ENCODE data around the gene SPATA13.

SPATA13 gene

DNA sequence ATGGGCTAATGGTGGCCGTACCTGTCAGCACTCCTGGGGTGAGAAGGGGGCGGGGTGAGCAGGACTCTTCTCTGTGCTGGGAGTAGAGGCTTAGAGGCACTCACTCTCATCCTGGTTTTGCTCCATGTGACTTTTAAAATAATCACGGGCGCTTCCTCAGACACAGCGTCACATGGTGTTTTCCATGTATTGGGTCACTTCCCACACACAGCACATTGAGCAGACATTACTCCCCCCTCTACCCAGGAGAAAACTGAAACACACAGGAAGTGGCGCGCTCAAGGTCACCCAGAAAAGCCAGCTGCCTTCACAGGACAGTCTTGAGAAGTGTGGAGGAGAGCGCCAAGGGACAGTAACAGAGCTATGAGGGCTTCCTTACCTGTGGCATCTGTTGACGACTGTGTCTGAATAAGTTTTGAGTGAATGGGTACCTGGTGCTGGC is 23.2 kb downstream of the SPATA13 start (continued):
- TF ChIP-seq, protein P1, sequence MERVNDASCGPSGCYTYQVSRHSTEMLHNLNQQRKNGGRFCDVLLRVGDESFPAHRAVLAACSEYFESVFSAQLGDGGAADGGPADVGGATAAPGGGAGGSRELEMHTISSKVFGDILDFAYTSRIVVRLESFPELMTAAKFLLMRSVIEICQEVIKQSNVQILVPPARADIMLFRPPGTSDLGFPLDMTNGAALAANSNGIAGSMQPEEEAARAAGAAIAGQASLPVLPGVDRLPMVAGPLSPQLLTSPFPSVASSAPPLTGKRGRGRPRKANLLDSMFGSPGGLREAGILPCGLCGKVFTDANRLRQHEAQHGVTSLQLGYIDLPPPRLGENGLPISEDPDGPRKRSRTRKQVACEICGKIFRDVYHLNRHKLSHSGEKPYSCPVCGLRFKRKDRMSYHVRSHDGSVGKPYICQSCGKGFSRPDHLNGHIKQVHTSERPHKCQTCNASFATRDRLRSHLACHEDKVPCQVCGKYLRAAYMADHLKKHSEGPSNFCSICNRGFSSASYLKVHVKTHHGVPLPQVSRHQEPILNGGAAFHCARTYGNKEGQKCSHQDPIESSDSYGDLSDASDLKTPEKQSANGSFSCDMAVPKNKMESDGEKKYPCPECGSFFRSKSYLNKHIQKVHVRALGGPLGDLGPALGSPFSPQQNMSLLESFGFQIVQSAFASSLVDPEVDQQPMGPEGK (tag by site-specific recombination; IDR thresholded peaks at IDR 0.05): no peak
- TF ChIP-seq ZNF221 (tag by site-specific recombination; IDR thresholded peaks at IDR 0.05; ENCODE audit: borderline replicate concordance) (no peak), ZNF548 (tag by site-specific recombination; IDR thresholded peaks at IDR 0.05) (no peak), ZFHX2 (tag by site-specific recombination; conservative IDR thresholded peaks at IDR 0.05) (no peak), ZNF837 (tag by site-specific recombination; IDR thresholded peaks at IDR 0.05) (no peak)

GRCh38 chr13:24184265-24184841 is 23.8 kb downstream of the SPATA13 start:
- Histone ChIP-seq H3K36me3 (ENCODE audit: control insufficient read depth in 2 of 2, insufficient read depth in 1 of 2, low read length in 2 of 2) (no peaks in the 10 kb centered on the region), H3K27ac (ENCODE audit: extremely low read depth, low read depth, low read length) (no peak overlapping the region), H3K9me3 (ENCODE audit: control insufficient read depth, insufficient read depth, low read depth, low read length) (no peaks in the 10 kb centered on the region), H3K4me1 (ENCODE audit: control insufficient read depth, insufficient read depth, low read length) (no peaks in the 10 kb centered on the region), H3K4me3 (ENCODE audit: low read depth, low read length) (no peak overlapping the region)
- CTCF ChIA-PET: no interaction called here
- POLR2A ChIA-PET: no interaction called here
- TF ChIP-seq ZIC2 (tag by site-specific recombination; IDR thresholded peaks at IDR 0.05) (no peak), ZNF560 (tag by site-specific recombination; IDR thresholded peaks at IDR 0.05; ENCODE audit: borderline replicate concordance) (no peak), PRDM1 (tag by site-specific recombination; IDR thresholded peaks at IDR 0.05) (no peak), ZNF701 (tag by site-specific recombination; IDR thresholded peaks at IDR 0.05) (no peak), ZNF350 (tag by site-specific recombination; IDR thresholded peaks at IDR 0.05) (no peak), ZNF596 (tag by site-specific recombination; IDR thresholded peaks at IDR 0.05) (no peak), PBX3 (CRISPR knock-in tag; IDR thresholded peaks at IDR 0.05) (no peak), ZNF184 (tag by site-specific recombination; IDR thresholded peaks at IDR 0.05) (no peak), HOXA7 (CRISPR knock-in tag; IDR thresholded peaks at IDR 0.05; ENCODE audit: borderline replicate concordance) (no peak), ZNF423 (tag by site-specific recombination; IDR thresholded peaks at IDR 0.05) (no peak), ZNF214 (tag by site-specific recombination; IDR thresholded peaks at IDR 0.05; ENCODE audit: borderline replicate concordance) (no peak)

- ChIA-PET POLR2A (no interaction called here), CTCF (no interaction called here)
- H3K4me3 ChIP-seq (ENCODE audit: low read depth, low read length): no peak overlapping the region
- no peaks in the 10 kb centered on the region for H3K36me3 ChIP-seq (ENCODE audit: control insufficient read depth in 2 of 2, insufficient read depth in 1 of 2, low read length in 2 of 2)
- no peak overlapping the region for H3K27ac ChIP-seq (ENCODE audit: extremely low read depth, low read depth, low read length)
- no peaks in the 10 kb centered on the region for H3K4me1 ChIP-seq (ENCODE audit: control insufficient read depth, insufficient read depth, low read length)
- no peaks in the 10 kb centered on the region for H3K9me3 ChIP-seq (ENCODE audit: control insufficient read depth, insufficient read depth, low read depth, low read length)
- TF ChIP-seq ZNF292 (tag by site-specific recombination; IDR thresholded peaks at IDR 0.05; ENCODE audit: borderline replicate concordance, low read depth) (no peak), ZNF184 (tag by site-specific recombination; IDR thresholded peaks at IDR 0.05) (no peak), ZNF366 (tag by site-specific recombination; conservative IDR thresholded peaks at IDR 0.05) (no peak), SETDB1 (IDR thresholded peaks at IDR 0.05; ENCODE audit: insufficient read length, low read length) (no peak), INSM2 (tag by site-specific recombination; IDR thresholded peaks at IDR 0.05) (no peak)
- TF ChIP-seq, protein P2, sequence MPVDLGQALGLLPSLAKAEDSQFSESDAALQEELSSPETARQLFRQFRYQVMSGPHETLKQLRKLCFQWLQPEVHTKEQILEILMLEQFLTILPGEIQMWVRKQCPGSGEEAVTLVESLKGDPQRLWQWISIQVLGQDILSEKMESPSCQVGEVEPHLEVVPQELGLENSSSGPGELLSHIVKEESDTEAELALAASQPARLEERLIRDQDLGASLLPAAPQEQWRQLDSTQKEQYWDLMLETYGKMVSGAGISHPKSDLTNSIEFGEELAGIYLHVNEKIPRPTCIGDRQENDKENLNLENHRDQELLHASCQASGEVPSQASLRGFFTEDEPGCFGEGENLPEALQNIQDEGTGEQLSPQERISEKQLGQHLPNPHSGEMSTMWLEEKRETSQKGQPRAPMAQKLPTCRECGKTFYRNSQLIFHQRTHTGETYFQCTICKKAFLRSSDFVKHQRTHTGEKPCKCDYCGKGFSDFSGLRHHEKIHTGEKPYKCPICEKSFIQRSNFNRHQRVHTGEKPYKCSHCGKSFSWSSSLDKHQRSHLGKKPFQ (tag by site-specific recombination; IDR thresholded peaks at IDR 0.05): no peak
- TF ChIP-seq, protein P3, sequence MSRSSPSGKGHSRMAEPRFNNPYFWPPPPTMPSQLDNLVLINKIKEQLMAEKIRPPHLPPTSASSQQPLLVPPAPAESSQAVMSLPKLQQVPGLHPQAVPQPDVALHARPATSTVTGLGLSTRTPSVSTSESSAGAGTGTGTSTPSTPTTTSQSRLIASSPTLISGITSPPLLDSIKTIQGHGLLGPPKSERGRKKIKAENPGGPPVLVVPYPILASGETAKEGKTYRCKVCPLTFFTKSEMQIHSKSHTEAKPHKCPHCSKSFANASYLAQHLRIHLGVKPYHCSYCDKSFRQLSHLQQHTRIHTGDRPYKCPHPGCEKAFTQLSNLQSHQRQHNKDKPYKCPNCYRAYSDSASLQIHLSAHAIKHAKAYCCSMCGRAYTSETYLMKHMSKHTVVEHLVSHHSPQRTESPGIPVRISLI (tag by site-specific recombination; IDR thresholded peaks at IDR 0.05): no peak
Observed at GRCh38 chr13:24184882-24185281, 24.4 kb downstream of the SPATA13 start.

All from HEK293 (cell line).